Measurements from ENCODE around the gene LRIG3. TPM values are rescaled to one million over a fixed set of nuclear protein-coding genes. Genes with fewer than 3 reads are reported as not detected.

The LRIG3 gene
- polyA plus RNA-seq, 1 experiment = 80.1 TPM

- Histone ChIP-seq H3K27ac (ENCODE audit: low read depth, low read length) (no peak overlapping the region), H3K9me3 (ENCODE audit: control insufficient read depth, insufficient read depth, low read length) (peaks cover 3% of the 10 kb centered on the region), H3K4me3 (ENCODE audit: low read depth, low read length) (no peak overlapping the region), H3K27me3 (ENCODE audit: control insufficient read depth, insufficient read depth, low read length) (no peaks in the 10 kb centered on the region)
- DNase-seq (ENCODE audit: low read depth, low spot score) = no peak
- ChIA-PET CTCF (no interaction called here), POLR2A (no interaction called here)
- no peak for TF ChIP-seq CTCF (IDR thresholded peaks at IDR 0.05; ENCODE audit: low read depth, low read length)
Observed at GRCh38 chr12:58844161-58844560, 76.1 kb downstream of the LRIG3 start.

- DNase-seq (ENCODE audit: low read depth, low spot score) = no peak
- Histone ChIP-seq H3K27me3 (ENCODE audit: control insufficient read depth, insufficient read depth, low read length) (no peaks in the 10 kb centered on the region), H3K27ac (ENCODE audit: low read depth, low read length) (no peak overlapping the region), H3K9me3 (ENCODE audit: control insufficient read depth, insufficient read depth, low read length) (peaks cover 3% of the 10 kb centered on the region), H3K4me3 (ENCODE audit: low read depth, low read length) (no peak overlapping the region)
- ChIA-PET POLR2A (no interaction called here), CTCF (no interaction called here)
- no peak for TF ChIP-seq CTCF (IDR thresholded peaks at IDR 0.05; ENCODE audit: low read depth, low read length)
Observed at GRCh38 chr12:58841058-58841798, 79.1 kb downstream of the LRIG3 start.

GRCh38 chr12:58833853-58834252 lies 86.5 kb downstream of the LRIG3 start:
- TF ChIP-seq CTCF (IDR thresholded peaks at IDR 0.05; ENCODE audit: low read depth, low read length) = no peak
- Histone ChIP-seq H3K27ac (ENCODE audit: low read depth, low read length) (no peak overlapping the region), H3K4me3 (ENCODE audit: low read depth, low read length) (no peak overlapping the region), H3K27me3 (ENCODE audit: control insufficient read depth, insufficient read depth, low read length) (no peaks in the 10 kb centered on the region), H3K9me3 (ENCODE audit: control insufficient read depth, insufficient read depth, low read length) (no peaks in the 10 kb centered on the region)
- CTCF ChIA-PET = interaction anchor here (0.5 to 1.4 kb wide), 3 partner anchors 14 to 293 kb away, joined by 3 to 4 read pairs (median 3); no protein-coding TSS in a partner anchor
- POLR2A ChIA-PET = no interaction called here
- DNase-seq (ENCODE audit: low read depth, low spot score) = no peak

GRCh38 chr12:58832920-58833319 lies 87.4 kb downstream of the LRIG3 start:
- POLR2A ChIA-PET = no interaction called here
- DNase-seq (ENCODE audit: low read depth, low spot score) = no peak
- Histone ChIP-seq H3K27ac (ENCODE audit: low read depth, low read length) (no peak overlapping the region), H3K9me3 (ENCODE audit: control insufficient read depth, insufficient read depth, low read length) (no peaks in the 10 kb centered on the region), H3K4me3 (ENCODE audit: low read depth, low read length) (no peak overlapping the region), H3K27me3 (ENCODE audit: control insufficient read depth, insufficient read depth, low read length) (no peaks in the 10 kb centered on the region)
- CTCF ChIA-PET = interaction anchor here (1.1 kb wide), 1 partner anchor 14 kb away, joined by 3 read pairs; no protein-coding TSS in a partner anchor
- TF ChIP-seq CTCF (IDR thresholded peaks at IDR 0.05; ENCODE audit: low read depth, low read length) = no peak

All from AG04450 (cell line).